Heart left ventricle (tissue), 16 donors: ENCODE results near the gene GNB1. TPM values are rescaled to one million over a fixed set of nuclear protein-coding genes. Genes with fewer than 3 reads are reported as not detected.
"Not testable (repeated sequence)": the region's sequence is repeated elsewhere in the genome, so short reads cannot be mapped to it uniquely, and the experiment has no call there.

ENCODE experiments used
- ATAC-seq, 4 donors: fragments of 200-7000 bp; cut with Tn5 transposase; one replicate each; pipeline ENCODE4 v1.9.1; 2020 to 2022; ENCODE audit warnings: moderate library complexity in 4 of 4, mild to moderate bottlenecking in 3 of 4, moderate number of reproducible peaks in 1 of 4
- DNase-seq, 5 donors: peaks; one replicate each; pipeline ENCODE4 v3.0.0-alpha.2; 2020
- H3K27ac ChIP-seq, 12 donors: fragments of 200-600 bp; sonication (generic) in 4 of 12; one replicate each; pipeline versions ENCODE4 v1.5.0 to v1.8.0; 2016 to 2022; ENCODE audit warnings: mild to moderate bottlenecking in 2 of 12
- H3K27me3 ChIP-seq, 9 donors: fragments of 200-600 bp; sonication (generic) in 2 of 9; one replicate each; pipeline versions ENCODE4 v1.5.1 to v1.8.0; 2016 to 2022; ENCODE audit warnings: mild to moderate bottlenecking in 3 of 9
- H3K36me3 ChIP-seq, 9 donors: fragments of 200-600 bp; sonication (generic) in 2 of 9; one replicate each; pipeline versions ENCODE4 v1.5.0 to v1.8.0; 2018 to 2022; ENCODE audit warnings: mild to moderate bottlenecking in 2 of 9
- H3K4me1 ChIP-seq, 12 donors: fragments of 200-600 bp; sonication (generic) in 4 of 12; one replicate each; pipeline versions ENCODE4 v1.5.0 to v1.8.0; 2016 to 2022; ENCODE audit warnings: mild to moderate bottlenecking in 3 of 12
- H3K4me3 ChIP-seq, 12 donors: fragments of 200-600 bp; sonication (generic) in 4 of 12; one replicate each; pipeline versions ENCODE4 v1.5.0 to v1.8.0; 2017 to 2022; ENCODE audit warnings: mild to moderate bottlenecking in 9 of 12, moderate library complexity in 4 of 12
- H3K9me3 ChIP-seq, 12 donors: fragments of 200-600 bp; sonication (generic) in 4 of 12; one replicate each; pipeline versions ENCODE4 v1.5.0 to v1.8.0; 2016 to 2022; ENCODE audit warnings: mild to moderate bottlenecking in 1 of 12
- POLR2A ChIP-seq, 2 donors: fragments of 450-650 bp; IDR thresholded peaks; one replicate each; pipeline ENCODE4 v1.6.1; 2017; ENCODE audit warnings: antibody characterized with exemption in 2 of 2, mild to moderate bottlenecking in 2 of 2, moderate library complexity in 2 of 2
- WGBS, 4 donors: extraction: QIAGEN DNeasy Blood & Tissue Kit in 2 of 4; methylation state at CpG; one replicate each; pipeline versions ENCODE4 v1.1.5 to v1.1.7; 2013 to 2018; 5-methylcytosine and 5-hydroxymethylcytosine counted together
- intact Hi-C, 10 donors: fragments of 100-400 bp; cut with DNase I; formaldehyde crosslinking; loops; one replicate each; pipeline versions ENCODE4 v1.11.1 to v1.14.2; 2022
- polyA plus RNA-seq, 2 donors: library from polyadenylated mRNA; stranded (reverse); fragments of 200-250 nt; gene quantifications; one replicate each; pipeline ENCODE4 v1.2.3, GENCODE V29; 2013
- total RNA-seq, 9 donors: library from RNA; depleted of rRNA in 2 of 9; stranded (reverse); fragments of >200 nt in 2 of 9; fragmentation: NEBNext Ultra II Directional in 3 of 9; extraction: Animal tissue kit (Norgen Biotek cat#: 25700) in 3 of 9; gene quantifications; one replicate each; pipeline versions ENCODE4 v1.1.0 to v1.2.4, GENCODE V29; 2016 to 2023
- TF ChIP-seq, protein P1 (sequence below), 12 donors: fragments of 200-600 bp; sonication (generic) in 4 of 12; IDR thresholded peaks; one replicate each; pipeline versions ENCODE4 v1.5.0 to v1.8.0; 2018 to 2022; ENCODE audit warnings: antibody characterized with exemption in 12 of 12, mild to moderate bottlenecking in 5 of 12
- donor health status: ischemic (EF 13 %, LVEDD 7.1; RV severe dilation, severe dysfunction).
- donor health status: healthy with polysubstance abuse.
- donor health status: DM: no; HTN: yes; CAD: no.
- donor health status: DM: no; HTN: no; CAD: no.
- donor health status: ischemic (EF 25% LVEDD 6.9; RV normal size, moderate dysfunction).
- donor health status: ischemic (EF 25% LVEDD 5.7; RV mildly dilated, moderate dysfunction).
- donor health status: healthy.
- donor health status: DM: yes; HTN: yes; CAD: no.
- donor health status: ischemic (EF 35%, LVEDD 5.7; RV mildly dilated, moderate dysfunction).
- donor health status: nonischemic (EF 11% LVEDD 7.7; RV severe dilation, severe dysfunction).
- donor health status: DM: yes; HTN: yes; CAD: no.
- donor health status: PGD.
- donor health status: ischemic (EF 29% LVEDD 5.4; RV normal size, mild dysfunction).
- donor health status: nonischemic (EF 23%, LVEDD 6.1; RV moderate dilation, normal function).

The GNB1 gene
- total and polyA plus RNA-seq, 11 donors, result 52.9 to 275 (median 172) TPM

DNA sequence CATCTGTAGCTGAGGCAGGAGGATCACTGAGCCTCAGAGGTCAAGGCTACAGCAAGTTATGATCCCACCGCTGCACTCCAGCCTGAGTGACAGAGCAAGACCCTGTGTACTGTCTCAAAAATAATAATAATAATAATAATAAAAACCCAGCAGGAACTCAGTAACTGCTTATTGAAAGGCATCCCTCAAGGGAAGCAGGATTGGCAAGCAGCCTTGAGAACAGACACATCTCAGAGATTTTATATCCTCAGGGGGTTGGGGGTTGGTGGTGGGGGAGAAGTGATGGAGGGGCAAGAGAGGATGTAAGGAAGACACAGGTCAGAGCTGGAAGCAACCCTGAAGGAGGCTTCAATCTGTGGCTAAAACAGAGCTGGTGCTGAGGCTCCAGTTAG, 29.6 kb downstream of the GNB1 start:
- intact Hi-C loops, result loop anchor here in 1 of 10 donors (5.0 kb wide), 1 partner anchor 46 kb away; no protein-coding TSS in a partner anchor
- no peak for TF ChIP-seq POLR2A (IDR thresholded peaks at IDR 0.05)
- TF ChIP-seq, protein P1, sequence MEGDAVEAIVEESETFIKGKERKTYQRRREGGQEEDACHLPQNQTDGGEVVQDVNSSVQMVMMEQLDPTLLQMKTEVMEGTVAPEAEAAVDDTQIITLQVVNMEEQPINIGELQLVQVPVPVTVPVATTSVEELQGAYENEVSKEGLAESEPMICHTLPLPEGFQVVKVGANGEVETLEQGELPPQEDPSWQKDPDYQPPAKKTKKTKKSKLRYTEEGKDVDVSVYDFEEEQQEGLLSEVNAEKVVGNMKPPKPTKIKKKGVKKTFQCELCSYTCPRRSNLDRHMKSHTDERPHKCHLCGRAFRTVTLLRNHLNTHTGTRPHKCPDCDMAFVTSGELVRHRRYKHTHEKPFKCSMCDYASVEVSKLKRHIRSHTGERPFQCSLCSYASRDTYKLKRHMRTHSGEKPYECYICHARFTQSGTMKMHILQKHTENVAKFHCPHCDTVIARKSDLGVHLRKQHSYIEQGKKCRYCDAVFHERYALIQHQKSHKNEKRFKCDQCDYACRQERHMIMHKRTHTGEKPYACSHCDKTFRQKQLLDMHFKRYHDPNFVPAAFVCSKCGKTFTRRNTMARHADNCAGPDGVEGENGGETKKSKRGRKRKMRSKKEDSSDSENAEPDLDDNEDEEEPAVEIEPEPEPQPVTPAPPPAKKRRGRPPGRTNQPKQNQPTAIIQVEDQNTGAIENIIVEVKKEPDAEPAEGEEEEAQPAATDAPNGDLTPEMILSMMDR (IDR thresholded peaks at IDR 0.05), result no peak
- ATAC-seq (peak in 1 of 4 donors; percentile 4), DNase-seq (peak in 3 of 5 donors; percentile 50 to 62 (median 50))
- no peak overlapping the region for H3K4me3 ChIP-seq
- no peaks in the 10 kb centered on the region for H3K27me3 ChIP-seq
- no peaks in the 10 kb centered on the region for H3K9me3 ChIP-seq
- H3K36me3 ChIP-seq, result no peaks in the 10 kb centered on the region
- 50 to 68% (median 58%) methylated on average over 1 of the region's 1 CpG for WGBS, 4 donors
- H3K27ac ChIP-seq, result peak overlapping the region in 10 of 12 donors; percentile 17 to 89 (median 76)
- H3K4me1 ChIP-seq, result peaks cover 20 to 99% (median 87%) of the 10 kb centered on the region in 12 donors

DNA sequence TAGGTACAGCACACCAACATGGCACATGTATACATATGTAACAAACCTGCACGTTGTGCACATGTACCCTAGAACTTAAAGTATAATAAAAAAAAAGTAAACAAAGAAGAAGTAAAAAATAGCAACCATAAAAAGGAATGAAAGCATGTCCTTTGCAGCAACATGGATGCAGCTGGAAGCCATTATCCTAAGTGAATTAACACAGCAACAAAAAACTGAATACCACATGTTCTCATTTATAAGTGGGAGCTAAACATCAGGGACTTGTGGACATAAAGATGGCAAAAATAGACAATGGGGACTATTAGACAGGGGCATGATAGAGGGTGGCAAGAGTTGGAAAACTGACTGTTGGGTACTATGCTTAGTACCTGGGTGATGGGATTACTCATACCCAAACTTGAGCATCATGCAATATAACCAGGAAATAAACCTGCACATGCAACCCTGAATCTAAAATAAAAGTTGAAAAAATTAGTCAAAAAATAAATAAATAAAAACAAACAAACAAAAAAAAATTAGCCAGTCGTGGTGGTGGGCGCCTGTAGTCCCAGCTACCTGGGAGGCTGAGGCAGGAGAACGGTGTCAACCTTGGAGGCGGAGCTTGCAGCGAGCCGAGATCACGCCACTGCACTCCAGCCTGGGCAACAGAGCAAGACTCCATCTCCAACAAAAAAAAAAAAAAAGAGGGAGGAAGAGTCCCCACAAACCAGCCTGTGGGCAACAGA, 30.8 kb downstream of the GNB1 start:
- Histone ChIP-seq H3K27ac (peak overlapping the region; percentile 4 to 89 (median 81)), H3K4me3 (peak overlapping the region in 7 of 12 donors; percentile 22 to 38 (median 35)), H3K4me1 (peaks cover 20 to 99% (median 87%) of the 10 kb centered on the region in 12 donors)
- DNase-seq, H3K36me3 ChIP-seq, H3K27me3 ChIP-seq, H3K9me3 ChIP-seq, ATAC-seq: not testable (repeated sequence)
- intact Hi-C loops, result loop anchor here in 7 of 10 donors (2.0 to 5.0 kb wide), 3 partner anchors 31 to 47 kb away; partner anchors contain the start of gene GNB1 (in 7 of the 7)
- WGBS, 4 donors, result 73 to 84% (median 79%) methylated on average over 8 of the region's 8 CpGs

DNA sequence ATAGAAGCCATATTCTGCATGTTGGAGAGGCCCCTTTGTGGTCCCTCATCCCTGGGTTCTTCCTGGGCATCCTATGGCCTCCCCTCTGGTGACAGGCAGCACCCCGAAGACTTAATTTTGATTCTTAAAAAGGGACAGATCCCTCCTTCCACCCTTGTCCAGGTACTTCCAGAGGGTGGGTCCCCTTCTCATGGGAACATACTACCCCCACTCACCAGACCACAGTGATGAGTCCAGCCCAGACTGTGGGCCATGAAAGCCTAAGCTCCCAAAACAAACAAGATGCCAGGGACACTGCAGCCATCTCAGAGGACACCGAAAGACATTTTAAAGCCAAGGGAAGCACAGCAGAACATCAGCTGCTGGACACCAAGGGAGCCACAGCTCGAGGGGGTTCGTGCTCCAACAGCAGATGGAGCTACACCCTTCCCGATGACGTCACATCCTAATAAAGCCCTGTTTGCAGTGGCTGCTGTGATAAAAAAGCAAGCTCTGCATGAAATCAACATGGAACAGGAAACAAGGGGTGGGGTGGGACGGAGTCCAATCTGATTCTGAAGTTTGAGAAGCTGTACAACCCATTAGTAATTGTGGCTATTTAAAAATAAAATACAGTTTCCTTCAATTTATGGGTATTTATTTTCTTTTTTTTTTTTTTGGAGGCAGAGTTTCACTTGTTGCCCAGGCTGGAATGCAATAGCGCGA, 32.4 kb downstream of the GNB1 start:
- peak overlapping the region; percentile 73 to 89 (median 83) for H3K27ac ChIP-seq
- no peaks in the 10 kb centered on the region for H3K27me3 ChIP-seq
- H3K4me3 ChIP-seq, result peak overlapping the region in 9 of 12 donors; percentile 14 to 38 (median 35)
- intact Hi-C loops, result loop anchor here in 7 of 10 donors (2.0 to 5.0 kb wide), 3 partner anchors 32 to 49 kb away; partner anchors contain the start of gene GNB1 (in 7 of the 7)
- no peaks in the 10 kb centered on the region for H3K9me3 ChIP-seq
- peaks cover 0 to 4% (median 0%) of the 10 kb centered on the region in 9 donors for H3K36me3 ChIP-seq
- DNase-seq (peak; percentile 73 to 92 (median 89)), ATAC-seq (peak; percentile 77 to 94 (median 90))
- 21 to 33% (median 25%) methylated on average over 9 of the region's 9 CpGs for WGBS, 4 donors
- H3K4me1 ChIP-seq, result peaks cover 20 to 95% (median 78%) of the 10 kb centered on the region in 12 donors
- TF ChIP-seq POLR2A (IDR thresholded peaks at IDR 0.05), result no peak
- TF ChIP-seq, protein P1 (IDR thresholded peaks at IDR 0.05), result peak in 11 of 12 donors; percentile 17 to 80 (median 53)

DNA sequence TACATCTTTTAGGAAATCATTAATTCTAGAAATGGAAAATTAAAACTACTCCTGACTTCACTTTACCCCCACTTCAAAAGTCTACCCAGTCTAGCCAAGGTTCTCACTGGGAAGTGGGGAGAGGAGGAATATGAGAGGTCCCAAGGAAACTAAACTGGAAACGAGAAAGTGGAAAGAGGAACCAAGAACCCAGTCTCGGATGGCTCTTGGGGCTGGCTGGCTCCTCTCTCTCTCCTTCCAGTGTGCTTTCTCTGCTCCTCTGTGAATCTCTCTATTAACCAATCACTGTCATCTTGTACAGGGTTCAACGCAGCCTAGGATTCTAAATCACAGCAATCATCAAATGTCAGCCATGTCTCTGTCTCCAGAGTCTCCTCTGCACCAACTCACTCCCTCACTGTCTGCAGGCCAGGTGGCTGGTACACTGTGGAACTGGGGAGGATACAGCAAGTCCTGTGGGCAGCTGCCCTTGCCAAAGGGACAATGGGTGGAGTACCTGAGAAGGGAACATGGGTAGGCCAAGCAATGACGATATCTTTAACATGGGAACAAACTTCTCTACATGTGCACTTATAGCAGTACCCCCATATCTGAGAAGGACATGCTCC, 33.7 kb downstream of the GNB1 start:
- peaks cover 0 to 4% (median 0%) of the 10 kb centered on the region in 9 donors for H3K36me3 ChIP-seq
- WGBS, 4 donors, result 35 to 46% (median 41%) methylated on average over 4 of the region's 4 CpGs
- TF ChIP-seq, protein P1 (IDR thresholded peaks at IDR 0.05), result no peak
- no peak for TF ChIP-seq POLR2A (IDR thresholded peaks at IDR 0.05)
- H3K9me3 ChIP-seq, result no peaks in the 10 kb centered on the region
- no peak overlapping the region for H3K4me3 ChIP-seq
- ATAC-seq (peak in 2 of 4 donors; percentile 29 to 60), DNase-seq (no peak)
- H3K27ac ChIP-seq, result peak overlapping the region; percentile 73 to 89 (median 83)
- intact Hi-C loops, result loop anchor here in 6 of 10 donors (5.0 kb wide), 2 partner anchors 35 to 50 kb away; partner anchors contain the start of gene GNB1 (in 6 of the 6)
- H3K4me1 ChIP-seq, result peaks cover 17 to 94% (median 73%) of the 10 kb centered on the region in 12 donors
- H3K27me3 ChIP-seq, result no peaks in the 10 kb centered on the region

DNA sequence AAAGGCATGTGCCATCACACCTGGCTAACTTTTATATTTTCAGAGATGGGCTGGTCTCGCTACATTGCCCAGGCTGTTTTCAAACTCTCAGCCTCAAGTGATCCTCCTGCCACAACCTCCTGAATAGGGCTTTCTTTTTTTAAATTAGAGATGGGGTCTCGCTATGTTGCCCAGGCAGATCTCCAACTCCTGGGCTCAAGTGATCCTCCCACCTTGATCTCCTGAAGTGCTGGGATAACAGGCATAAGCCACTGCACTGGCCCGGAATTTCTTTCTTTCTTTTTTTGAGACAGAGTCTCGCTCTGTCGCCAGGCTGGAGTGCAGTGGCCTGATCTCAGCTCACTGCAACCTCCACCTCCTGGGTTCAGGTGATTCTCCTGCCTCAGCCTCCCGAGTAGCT, 34.7 kb downstream of the GNB1 start:
- WGBS, 4 donors, result 86 to 89% (median 88%) methylated on average over 6 of the region's 6 CpGs
- not testable (repeated sequence) for H3K27me3 ChIP-seq

More for the DNA sequence above, 34.7 kb downstream of the GNB1 start:
- intact Hi-C loops, result loop anchor here in 6 of 10 donors (5.0 kb wide), 2 partner anchors 36 to 51 kb away; partner anchors contain the start of gene GNB1 (in 6 of the 6)
- not testable (repeated sequence) for H3K4me3 ChIP-seq, H3K9me3 ChIP-seq, H3K27ac ChIP-seq, DNase-seq, ATAC-seq
- H3K36me3 ChIP-seq, result peaks cover 0 to 12% (median 0%) of the 10 kb centered on the region in 9 donors
- H3K4me1 ChIP-seq, result peaks cover 17 to 83% (median 63%) of the 10 kb centered on the region in 12 donors
